Spleen (tissue), 11 donors: ENCODE results near the gene KCNAB1. TPM values are rescaled to one million over a fixed set of nuclear protein-coding genes. Genes with fewer than 3 reads are reported as not detected.
"Not testable (repeated sequence)": the region's sequence is repeated elsewhere in the genome, so short reads cannot be mapped to it uniquely, and the experiment has no call there.

Experiments used
- DNase-seq: peaks from one replicate; pipeline ENCODE4 v3.0.0-alpha.2; 2020
- H3K27ac ChIP-seq, 8 donors: fragments of 200-600 bp; sonication (generic) in 7 of 8; 1 replicate in 4 of 8; 2 replicates in 4 of 8; pipeline versions ENCODE4 v1.5.0 to v1.8.0; 2016 to 2021; ENCODE audit warnings: inconsistent platforms in 4 of 8, mild to moderate bottlenecking in 4 of 8, moderate library complexity in 1 of 8
- H3K27me3 ChIP-seq, 7 donors: fragments of 200-600 bp; sonication (generic) in 6 of 7; replicated peaks in 1 of 7; 1 replicate in 4 of 7; 2 replicates in 3 of 7; pipeline versions ENCODE4 v1.5.0 to v1.8.0; 2016 to 2021; ENCODE audit warnings: inconsistent platforms in 3 of 7, mild to moderate bottlenecking in 1 of 7
- H3K36me3 ChIP-seq, 6 donors: fragments of 200-600 bp; sonication (generic) in 5 of 6; 1 replicate in 4 of 6; 2 replicates in 2 of 6; pipeline versions ENCODE4 v1.5.0 to v1.8.0; 2016 to 2021; ENCODE audit warnings: inconsistent platforms in 2 of 6
- H3K4me1 ChIP-seq, 6 donors: fragments of 200-600 bp; sonication (generic) in 5 of 6; 1 replicate in 3 of 6; 2 replicates in 3 of 6; pipeline versions ENCODE4 v1.5.0 to v1.8.0; 2016 to 2021; ENCODE audit warnings: inconsistent platforms in 3 of 6
- H3K4me3 ChIP-seq, 8 donors: fragments of 200-600 bp; sonication (generic) in 7 of 8; 1 replicate in 4 of 8; 2 replicates in 4 of 8; pipeline versions ENCODE4 v1.5.0 to v1.8.0; 2016 to 2021; ENCODE audit warnings: inconsistent platforms in 4 of 8, mild to moderate bottlenecking in 4 of 8, moderate library complexity in 2 of 8
- H3K9me3 ChIP-seq, 8 donors: fragments of 200-600 bp; sonication (generic) in 7 of 8; 1 replicate in 4 of 8; 2 replicates in 4 of 8; pipeline versions ENCODE4 v1.5.0 to v1.8.0; 2016 to 2021; ENCODE audit warnings: inconsistent platforms in 4 of 8
- POLR2A ChIP-seq, 3 donors: fragments of 450-650 bp; IDR thresholded peaks; one replicate each; pipeline ENCODE4 v1.5.1; 2017; ENCODE audit warnings: antibody characterized with exemption in 3 of 3, mild to moderate bottlenecking in 1 of 3
- POLR2AphosphoS5 ChIP-seq, 3 donors: sonication (generic); formaldehyde crosslinking; IDR thresholded peaks; one replicate each; pipeline ENCODE4 v1.5.1; 2017; ENCODE audit warnings: antibody characterized with exemption in 3 of 3
- WGBS, 5 donors: extraction: QIAGEN DNeasy Blood & Tissue Kit in 3 of 5; methylation state at CpG; one replicate each; pipeline versions ENCODE4 v1.1.5 to v1.1.7; 2013 to 2018; 5-methylcytosine and 5-hydroxymethylcytosine counted together
- intact Hi-C: fragments of 100-400 bp; cut with DNase I; formaldehyde crosslinking; loops from one replicate; pipeline ENCODE4 v1.15.0; 2023; ENCODE audit warnings: low total_unique reads
- polyA plus RNA-seq, 3 donors: library from polyadenylated mRNA; stranded (reverse); fragments of 200-250 nt; gene quantifications; one replicate each; pipeline ENCODE4 v1.2.1, GENCODE V29; 2013
- total RNA-seq, 7 donors: library from RNA; depleted of rRNA in 3 of 7; stranded (reverse); fragments of >200 nt in 3 of 7; fragmentation: NEBNext Ultra II Directional in 4 of 7; extraction: Animal tissue kit (Norgen Biotek cat#: 25700) in 4 of 7; gene quantifications; one replicate each; pipeline versions ENCODE4 v1.1.0 to v1.2.1, GENCODE V29; 2016 to 2021
- TF ChIP-seq, protein P1 (sequence below), 11 experiments: fragments of 200-600 bp in 7 of 11; fragments of 450-650 bp in 4 of 11; sonication (generic) in 4 of 11; IDR thresholded peaks in 8 of 11; conservative IDR thresholded peaks in 3 of 11; 1 replicate in 7 of 11; 2 replicates in 4 of 11; pipeline versions ENCODE4 v1.4.0 to v1.8.0; 2016 to 2021; ENCODE audit warnings: antibody characterized with exemption in 11 of 11, inconsistent platforms in 4 of 11, mild to moderate bottlenecking in 1 of 11
- donor health status: healthy with polysubstance abuse.
- donor health status: DM: no; HTN: no; CAD: no; lungs with moderate emphysema.
- donor health status: DM: no; HTN: no; CAD: no.
- donor health status: Bipolar disorder and iron deficiency.
- donor health status: healthy.
- donor health status: DM: no; HTN: no; CAD: no.
- donor health status: DM: yes; HTN: yes; CAD: no.

Gene KCNAB1
- total and polyA plus RNA-seq, 10 donors: 0.59 to 10.5 (median 6.3) TPM

DNA sequence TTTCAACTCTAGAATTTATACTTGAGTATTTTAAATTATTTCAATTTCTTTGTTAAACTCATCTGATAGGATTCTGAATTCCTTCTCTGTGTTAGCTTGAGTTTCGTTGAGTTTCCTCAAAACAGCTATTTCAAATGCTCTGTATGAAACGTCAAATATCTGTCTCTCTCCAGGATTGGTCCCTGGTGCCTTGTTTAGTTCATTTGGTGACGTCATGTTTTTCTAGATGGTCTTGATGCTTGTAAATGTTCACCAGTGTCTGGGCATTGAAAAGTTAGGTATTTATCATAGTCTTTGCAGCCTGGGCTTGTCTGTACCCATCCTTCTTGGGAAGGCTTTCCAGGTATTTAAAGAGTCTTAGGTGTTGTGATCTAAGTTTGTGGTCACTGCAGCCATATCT is 151.1 kb downstream of the KCNAB1 start:
- H3K27ac ChIP-seq: no peak overlapping the region
- DNase-seq: no peak
- H3K4me3 ChIP-seq: no peak overlapping the region
- TF ChIP-seq POLR2A (IDR thresholded peaks at IDR 0.05) (no peak), POLR2AphosphoS5 (IDR thresholded peaks at IDR 0.05) (no peak)
- TF ChIP-seq, protein P1, sequence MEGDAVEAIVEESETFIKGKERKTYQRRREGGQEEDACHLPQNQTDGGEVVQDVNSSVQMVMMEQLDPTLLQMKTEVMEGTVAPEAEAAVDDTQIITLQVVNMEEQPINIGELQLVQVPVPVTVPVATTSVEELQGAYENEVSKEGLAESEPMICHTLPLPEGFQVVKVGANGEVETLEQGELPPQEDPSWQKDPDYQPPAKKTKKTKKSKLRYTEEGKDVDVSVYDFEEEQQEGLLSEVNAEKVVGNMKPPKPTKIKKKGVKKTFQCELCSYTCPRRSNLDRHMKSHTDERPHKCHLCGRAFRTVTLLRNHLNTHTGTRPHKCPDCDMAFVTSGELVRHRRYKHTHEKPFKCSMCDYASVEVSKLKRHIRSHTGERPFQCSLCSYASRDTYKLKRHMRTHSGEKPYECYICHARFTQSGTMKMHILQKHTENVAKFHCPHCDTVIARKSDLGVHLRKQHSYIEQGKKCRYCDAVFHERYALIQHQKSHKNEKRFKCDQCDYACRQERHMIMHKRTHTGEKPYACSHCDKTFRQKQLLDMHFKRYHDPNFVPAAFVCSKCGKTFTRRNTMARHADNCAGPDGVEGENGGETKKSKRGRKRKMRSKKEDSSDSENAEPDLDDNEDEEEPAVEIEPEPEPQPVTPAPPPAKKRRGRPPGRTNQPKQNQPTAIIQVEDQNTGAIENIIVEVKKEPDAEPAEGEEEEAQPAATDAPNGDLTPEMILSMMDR (IDR thresholded peaks at IDR 0.05 in 8 of 11, conservative IDR thresholded peaks at IDR 0.05 in 3 of 11): no peak
- no peaks in the 10 kb centered on the region for H3K27me3 ChIP-seq
- 83 to 93% (median 86%) methylated on average over 3 of the region's 3 CpGs for WGBS, 5 donors
- intact Hi-C loops: no loop called here
- H3K36me3 ChIP-seq: no peaks in the 10 kb centered on the region
- H3K9me3 ChIP-seq: peaks cover 0 to 22% (median 13%) of the 10 kb centered on the region in 8 donors
- H3K4me1 ChIP-seq: no peaks in the 10 kb centered on the region

DNA sequence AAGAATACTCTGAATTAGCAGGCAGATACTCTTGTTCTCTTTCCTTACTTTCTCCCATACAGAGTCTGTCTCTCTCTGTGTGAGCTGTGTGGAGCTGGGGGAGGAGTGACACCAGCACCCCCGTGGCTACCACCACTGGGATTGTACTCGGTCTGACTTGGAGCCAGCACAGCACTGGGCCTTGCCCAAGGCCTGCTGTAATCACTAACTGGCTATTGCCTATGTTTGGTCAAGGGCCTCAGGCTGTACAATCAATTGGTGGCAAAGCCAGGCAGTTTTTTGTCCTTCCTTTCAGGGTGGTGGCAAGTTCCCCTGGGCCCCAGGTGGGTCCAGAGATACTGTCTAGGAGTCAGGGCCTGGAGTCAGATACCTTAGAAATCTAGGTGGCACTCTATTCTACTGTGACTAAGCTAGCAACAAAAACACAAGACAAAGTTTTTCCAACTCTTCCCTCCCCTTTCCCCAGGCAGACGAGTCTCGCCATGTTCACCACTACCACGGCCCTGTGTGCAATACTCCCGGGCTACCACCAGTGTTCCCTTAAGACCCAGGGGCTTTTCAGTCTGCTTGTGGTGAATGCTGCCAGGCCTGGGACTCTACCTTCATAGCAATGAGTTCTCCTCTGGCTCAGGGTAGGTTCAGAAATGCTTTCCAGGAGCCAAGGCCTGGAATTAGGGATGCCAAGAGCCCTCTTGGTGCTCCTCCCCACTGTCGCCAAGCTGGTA is 151.8 kb downstream of the KCNAB1 start:
- H3K36me3 ChIP-seq: no peaks in the 10 kb centered on the region
- WGBS, 5 donors: 89 to 93% (median 91%) methylated on average over 7 of the region's 7 CpGs
- TF ChIP-seq POLR2A (IDR thresholded peaks at IDR 0.05) (no peak), POLR2AphosphoS5 (IDR thresholded peaks at IDR 0.05) (no peak)
- TF ChIP-seq, protein P1 (IDR thresholded peaks at IDR 0.05 in 8 of 11, conservative IDR thresholded peaks at IDR 0.05 in 3 of 11): no peak
- H3K4me3 ChIP-seq: no peak overlapping the region
- intact Hi-C loops: no loop called here
- H3K27ac ChIP-seq: no peak overlapping the region
- no peak for DNase-seq
- H3K4me1 ChIP-seq: no peaks in the 10 kb centered on the region
- H3K9me3 ChIP-seq: peaks cover 0 to 22% (median 13%) of the 10 kb centered on the region in 8 donors
- no peaks in the 10 kb centered on the region for H3K27me3 ChIP-seq

DNA sequence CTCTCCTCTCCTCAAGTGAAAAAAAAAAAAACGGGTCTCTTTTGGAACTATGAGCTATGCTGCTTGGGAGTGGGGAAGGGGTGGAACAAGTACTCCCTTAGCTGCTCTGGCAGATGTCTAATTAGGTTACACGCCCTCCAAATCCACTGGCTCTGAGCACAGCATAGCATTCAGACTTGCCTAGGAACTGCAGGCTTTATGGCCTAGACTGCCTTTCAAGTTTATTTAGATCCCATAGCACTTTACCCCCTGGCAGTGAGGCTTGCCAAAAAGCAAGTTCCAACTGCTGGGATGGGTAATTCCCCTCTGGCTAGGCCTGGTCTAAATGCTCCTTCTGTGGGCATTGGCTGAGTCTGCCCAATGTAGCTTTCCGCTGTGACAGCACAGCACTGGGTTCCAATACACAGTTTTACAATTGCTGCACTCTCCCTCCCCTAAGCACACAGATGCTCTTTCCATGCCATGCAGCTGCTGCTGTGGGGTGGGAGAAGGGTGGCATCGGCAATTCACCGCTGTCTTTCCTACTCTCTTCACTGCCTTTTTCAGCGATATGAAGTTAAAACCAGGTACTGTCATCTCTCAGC is 152.8 kb downstream of the KCNAB1 start:
- no peak overlapping the region for H3K4me3 ChIP-seq
- H3K9me3 ChIP-seq: peaks cover 0 to 22% (median 13%) of the 10 kb centered on the region in 8 donors
- TF ChIP-seq POLR2A (IDR thresholded peaks at IDR 0.05) (no peak), POLR2AphosphoS5 (IDR thresholded peaks at IDR 0.05) (no peak)
- TF ChIP-seq, protein P1 (IDR thresholded peaks at IDR 0.05 in 8 of 11, conservative IDR thresholded peaks at IDR 0.05 in 3 of 11): no peak
- intact Hi-C loops: no loop called here
- no peaks in the 10 kb centered on the region for H3K4me1 ChIP-seq
- 84 to 95% (median 88%) methylated on average over 6 of the region's 6 CpGs for WGBS, 5 donors
- DNase-seq: no peak
- no peaks in the 10 kb centered on the region for H3K36me3 ChIP-seq
- H3K27me3 ChIP-seq: no peaks in the 10 kb centered on the region
- H3K27ac ChIP-seq: no peak overlapping the region

DNA sequence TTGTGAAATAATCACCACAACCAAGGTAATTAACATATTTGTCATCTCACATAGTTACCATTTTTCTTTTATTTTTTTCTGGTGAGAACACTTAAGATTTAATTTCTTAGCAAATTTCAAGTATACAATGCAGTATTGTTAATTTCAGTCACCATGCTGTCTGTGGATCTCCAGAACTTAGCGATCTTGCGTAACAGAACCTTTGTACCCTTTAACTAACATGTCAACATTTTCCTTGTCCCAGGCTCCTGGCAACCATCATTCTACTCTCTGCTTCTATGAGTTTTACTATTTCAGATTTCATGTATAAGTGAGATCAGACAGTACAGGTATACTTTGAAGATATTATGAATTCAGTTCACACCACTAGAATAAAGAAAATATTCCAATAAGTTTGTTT is 154.4 kb downstream of the KCNAB1 start:
- WGBS, 5 donors: 90 to 97% (median 94%) methylated on average over 2 of the region's 2 CpGs
- no peak for TF ChIP-seq POLR2AphosphoS5 (IDR thresholded peaks at IDR 0.05)
- no peak for TF ChIP-seq POLR2A (IDR thresholded peaks at IDR 0.05)
- TF ChIP-seq, protein P1 (IDR thresholded peaks at IDR 0.05 in 8 of 11, conservative IDR thresholded peaks at IDR 0.05 in 3 of 11): no peak
- H3K27me3 ChIP-seq: no peaks in the 10 kb centered on the region
- H3K4me3 ChIP-seq: no peak overlapping the region
- no peaks in the 10 kb centered on the region for H3K36me3 ChIP-seq
- no peaks in the 10 kb centered on the region for H3K4me1 ChIP-seq
- H3K27ac ChIP-seq: no peak overlapping the region
- intact Hi-C loops: no loop called here
- H3K9me3 ChIP-seq: peaks cover 0 to 22% (median 13%) of the 10 kb centered on the region in 8 donors
- no peak for DNase-seq

DNA sequence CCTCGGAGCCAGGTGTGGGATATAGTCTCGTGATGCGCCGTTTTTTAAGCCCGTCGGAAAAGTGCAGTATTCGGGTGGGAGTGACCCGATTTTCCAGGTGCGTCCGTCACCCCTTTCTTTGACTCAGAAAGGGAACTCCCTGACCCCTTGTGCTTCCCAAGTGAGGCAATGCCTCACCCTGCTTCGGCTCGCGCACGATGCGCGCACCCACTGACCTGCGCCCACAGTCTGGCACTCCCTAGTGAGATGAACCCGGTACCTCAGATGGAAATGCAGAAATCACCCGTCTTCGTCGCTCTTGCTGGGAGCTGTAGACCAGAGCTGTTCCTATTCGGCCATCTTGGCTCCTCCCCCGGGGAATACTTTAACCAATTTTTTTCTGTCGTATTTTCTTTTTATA is 164.3 kb downstream of the KCNAB1 start:
- H3K9me3 ChIP-seq, DNase-seq, H3K4me3 ChIP-seq, H3K36me3 ChIP-seq, intact Hi-C loops, H3K27ac ChIP-seq, H3K4me1 ChIP-seq: not testable (repeated sequence)
- H3K27me3 ChIP-seq: peaks cover 0 to 27% (median 0%) of the 10 kb centered on the region in 7 donors
- WGBS, 5 donors: 95 to 97% (median 96%) methylated on average over 24 of the region's 24 CpGs
